Astrocyte (in vitro differentiated cells and primary cell): ENCODE results near the gene RUNX1. TPM values are rescaled to one million over a fixed set of nuclear protein-coding genes. Genes with fewer than 3 reads are reported as not detected.
A peak's percentile ranks its signal among the peaks of the same experiment; 100 is the strongest.

Source experiments
- DNase-seq: peaks from one replicate; pipeline ENCODE4 v3.0.0-alpha.2; 2010; ENCODE audit warnings: low read depth
- FAIRE-seq: peaks from 2 replicates; lab custom pipeline; 2011; peaks lifted over from hg19 to GRCh38; lab: Jason Lieb, UNC
- H2AFZ ChIP-seq: 2 replicates; pipeline ENCODE4 v1.6.0; 2012; ENCODE audit warnings: low read depth, low read length, inconsistent platforms
- H3K27ac ChIP-seq: 2 replicates; pipeline ENCODE4 v1.5.1; 2011; ENCODE audit warnings: low read depth, low read length, inconsistent platforms
- H3K27me3 ChIP-seq: 2 replicates; pipeline ENCODE4 v1.6.0; 2011; ENCODE audit warnings: low read length, inconsistent platforms; ENCODE audit not compliant: insufficient read depth
- H3K36me3 ChIP-seq: 2 replicates; pipeline ENCODE4 v1.5.1; 2011; ENCODE audit warnings: low read length, inconsistent platforms; ENCODE audit not compliant: insufficient read depth
- H3K4me1 ChIP-seq: 2 replicates; pipeline ENCODE4 v1.5.1; 2011; ENCODE audit warnings: low read length, inconsistent platforms; ENCODE audit not compliant: insufficient read depth
- H3K4me2 ChIP-seq: 2 replicates; pipeline ENCODE4 v1.6.0; 2012; ENCODE audit warnings: low read length, inconsistent platforms
- H3K4me3 ChIP-seq: 2 replicates; pipeline ENCODE4 v1.5.1; 2011; ENCODE audit warnings: low read depth, mild to moderate bottlenecking, low read length, inconsistent platforms; ENCODE audit not compliant: insufficient read depth
- H3K79me2 ChIP-seq: 2 replicates; pipeline ENCODE4 v1.6.0; 2012; ENCODE audit warnings: mild to moderate bottlenecking, low read length, inconsistent platforms; ENCODE audit not compliant: insufficient read depth
- H3K9ac ChIP-seq: 2 replicates; pipeline ENCODE4 v1.6.0; 2012; ENCODE audit warnings: mild to moderate bottlenecking, low read length, inconsistent platforms
- H3K9me3 ChIP-seq: 2 replicates; pipeline ENCODE4 v1.5.1; 2012; ENCODE audit warnings: low read depth, mild to moderate bottlenecking, low read length, inconsistent platforms; ENCODE audit not compliant: insufficient read depth
- H4K20me1 ChIP-seq: 2 replicates; pipeline ENCODE4 v1.6.0; 2012; ENCODE audit warnings: low read length, inconsistent platforms; ENCODE audit not compliant: insufficient read depth
- H3K27ac Mint-ChIP-seq: one replicate; pipeline ENCODE4 v1.8.0; 2021; ENCODE audit warnings: mild to moderate bottlenecking, mixed read lengths; ENCODE audit not compliant: unreplicated experiment
- H3K27me3 Mint-ChIP-seq: one replicate; pipeline ENCODE4 v1.8.0; 2021; ENCODE audit warnings: low read depth, mixed read lengths; ENCODE audit not compliant: unreplicated experiment
- H3K36me3 Mint-ChIP-seq: one replicate; pipeline ENCODE4 v1.8.0; 2021; ENCODE audit warnings: low read depth, mixed read lengths; ENCODE audit not compliant: unreplicated experiment
- H3K4me1 Mint-ChIP-seq: one replicate; pipeline ENCODE4 v1.8.0; 2021; ENCODE audit warnings: low read depth, mixed read lengths; ENCODE audit not compliant: unreplicated experiment
- H3K4me3 Mint-ChIP-seq: one replicate; pipeline ENCODE4 v1.8.0; 2021; ENCODE audit warnings: mild to moderate bottlenecking, moderate library complexity, mixed read lengths; ENCODE audit not compliant: unreplicated experiment
- H3K9me3 Mint-ChIP-seq: one replicate; pipeline ENCODE4 v1.8.0; 2021; ENCODE audit warnings: mild to moderate bottlenecking, mixed read lengths; ENCODE audit not compliant: unreplicated experiment
- CTCF ChIP-seq: IDR thresholded peaks from 2 replicates; pipeline ENCODE4 v1.5.1; 2011; ENCODE audit warnings: low read depth, mild to moderate bottlenecking, inconsistent platforms, low read length, moderate library complexity; ENCODE audit not compliant: insufficient read depth
- EZH2 ChIP-seq: IDR thresholded peaks from 2 replicates; pipeline ENCODE4 v1.6.1; 2012; ENCODE audit warnings: mild to moderate bottlenecking, low read length, inconsistent platforms; ENCODE audit not compliant: insufficient read depth
- total RNA-seq: library from RNA; stranded (reverse); gene quantifications from 2 replicates; pipeline ENCODE4 v1.2.1, GENCODE V29; 2021

Gene RUNX1
- total RNA-seq, 1 donor from 2014 or later, result 84.6 TPM

- no peak for FAIRE-seq
- no peaks in the 10 kb centered on the region for H3K27me3 ChIP-seq
- DNase-seq, result no peak
- peaks cover 63% of the 10 kb centered on the region for H3K79me2 ChIP-seq
- H2AFZ ChIP-seq, result no peak overlapping the region
- peak overlapping the region; percentile 17 for H3K4me3 Mint-ChIP-seq
- peak overlapping the region; percentile 50 for H3K9ac ChIP-seq
- TF ChIP-seq EZH2 (no peak), CTCF (no peak)
- H3K36me3 Mint-ChIP-seq, result peaks cover 34% of the 10 kb centered on the region
- no peaks in the 10 kb centered on the region for H3K9me3 Mint-ChIP-seq
- H3K4me2 ChIP-seq, result peak overlapping the region; percentile 69
- peaks cover 38% of the 10 kb centered on the region for H3K4me1 ChIP-seq
- H3K27ac ChIP-seq, result peak overlapping the region; percentile 71
- H3K36me3 ChIP-seq, result peaks cover 51% of the 10 kb centered on the region
- H3K27ac Mint-ChIP-seq, result peak overlapping the region; percentile 85
- no peaks in the 10 kb centered on the region for H3K9me3 ChIP-seq
- peaks cover 60% of the 10 kb centered on the region for H3K4me1 Mint-ChIP-seq
- no peak overlapping the region for H3K4me3 ChIP-seq
- no peaks in the 10 kb centered on the region for H3K27me3 Mint-ChIP-seq
- H4K20me1 ChIP-seq, result peaks cover 84% of the 10 kb centered on the region
These were observed 212.1 kb downstream of the RUNX1 start for GRCh38 chr21:34836933-34837505.

- H3K27ac Mint-ChIP-seq, result peak overlapping the region; percentile 94
- H4K20me1 ChIP-seq, result peaks cover 83% of the 10 kb centered on the region
- DNase-seq (peak; percentile 100), FAIRE-seq (peak; percentile 80)
- H3K27me3 Mint-ChIP-seq, result no peaks in the 10 kb centered on the region
- peak overlapping the region; percentile 37 for H3K4me3 Mint-ChIP-seq
- no peak for TF ChIP-seq CTCF
- H2AFZ ChIP-seq, result no peak overlapping the region
- H3K4me1 ChIP-seq, result peaks cover 38% of the 10 kb centered on the region
- H3K27ac ChIP-seq, result peak overlapping the region; percentile 71
- peaks cover 33% of the 10 kb centered on the region for H3K36me3 Mint-ChIP-seq
- no peak overlapping the region for H3K4me3 ChIP-seq
- H3K9me3 Mint-ChIP-seq, result no peaks in the 10 kb centered on the region
- peaks cover 48% of the 10 kb centered on the region for H3K36me3 ChIP-seq
- H3K9ac ChIP-seq, result peak overlapping the region; percentile 50
- H3K4me2 ChIP-seq, result peak overlapping the region; percentile 69
- peaks cover 56% of the 10 kb centered on the region for H3K4me1 Mint-ChIP-seq
- H3K27me3 ChIP-seq, result no peaks in the 10 kb centered on the region
- H3K9me3 ChIP-seq, result no peaks in the 10 kb centered on the region
- peaks cover 61% of the 10 kb centered on the region for H3K79me2 ChIP-seq
These were observed 212.8 kb downstream of the RUNX1 start for GRCh38 chr21:34836103-34836932.

DNA sequence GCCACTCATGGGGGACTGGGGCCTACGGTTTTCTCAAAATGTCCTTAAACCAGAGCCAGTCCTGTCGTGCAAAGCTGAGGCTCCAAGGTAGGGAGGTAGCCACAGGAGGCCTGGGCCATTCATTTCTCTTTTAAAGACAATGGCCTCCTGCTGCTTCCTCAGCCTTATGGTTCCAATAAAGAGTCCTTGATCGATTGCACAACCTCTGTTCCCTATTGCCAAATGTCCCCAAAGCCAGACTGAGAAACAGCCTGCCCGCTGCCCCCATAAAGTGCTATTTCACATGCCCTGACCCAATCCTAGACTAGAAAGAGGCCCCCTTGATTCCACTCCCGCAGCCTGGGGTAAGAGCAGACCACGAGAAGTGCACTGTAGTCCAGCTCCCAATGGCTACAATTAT, 213.6 kb downstream of the RUNX1 start:
- H3K4me3 ChIP-seq, result no peak overlapping the region
- no peak for DNase-seq
- peak overlapping the region; percentile 71 for H3K27ac ChIP-seq
- H3K36me3 ChIP-seq, result peaks cover 54% of the 10 kb centered on the region
- H3K36me3 Mint-ChIP-seq, result peaks cover 30% of the 10 kb centered on the region
- H4K20me1 ChIP-seq, result peaks cover 82% of the 10 kb centered on the region
- H3K4me1 Mint-ChIP-seq, result peaks cover 51% of the 10 kb centered on the region
- H3K4me2 ChIP-seq, result peak overlapping the region; percentile 51
- FAIRE-seq, result no peak
- no peaks in the 10 kb centered on the region for H3K27me3 ChIP-seq
- no peak overlapping the region for H2AFZ ChIP-seq
- H3K4me3 Mint-ChIP-seq, result no peak overlapping the region
- H3K9ac ChIP-seq, result peak overlapping the region; percentile 38
- no peaks in the 10 kb centered on the region for H3K9me3 Mint-ChIP-seq
- H3K27ac Mint-ChIP-seq, result peak overlapping the region; percentile 94
- no peaks in the 10 kb centered on the region for H3K27me3 Mint-ChIP-seq
- no peak for TF ChIP-seq EZH2
- no peak for TF ChIP-seq CTCF
- no peaks in the 10 kb centered on the region for H3K9me3 ChIP-seq
- peaks cover 61% of the 10 kb centered on the region for H3K79me2 ChIP-seq
- H3K4me1 ChIP-seq, result peaks cover 38% of the 10 kb centered on the region
